ENCODE results near the gene MEF2D. TPM values are rescaled to one million over a fixed set of nuclear protein-coding genes. Genes with fewer than 3 reads are reported as not detected.
A peak's percentile ranks its signal among the peaks of the same experiment; 100 is the strongest.

MEF2D gene
- total RNA-seq, 1 experiment from 2014 or later: 21.9 TPM

DNA sequence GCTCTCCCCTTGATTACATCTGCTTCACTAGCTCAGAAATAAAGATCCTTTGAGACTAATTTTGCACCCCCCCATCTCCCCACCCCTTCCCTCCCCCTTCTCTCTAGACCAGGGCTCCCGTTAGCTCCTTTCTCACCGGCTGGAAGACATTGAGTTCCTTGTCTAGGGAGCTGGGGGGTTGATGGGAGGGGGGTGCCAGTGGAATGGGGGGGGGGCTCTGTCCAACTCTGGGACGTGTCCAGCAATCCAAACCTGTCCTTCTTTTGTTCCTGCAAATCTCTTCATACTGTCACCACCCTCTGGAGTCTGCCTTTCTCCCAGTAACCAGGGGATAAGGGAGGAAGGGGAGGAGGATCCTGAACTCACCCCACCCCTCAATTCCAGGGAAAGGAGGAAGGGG, 69.7 kb downstream of the MEF2D start:
- DNase-seq (ENCODE audit: low read depth): no peak

DNA sequence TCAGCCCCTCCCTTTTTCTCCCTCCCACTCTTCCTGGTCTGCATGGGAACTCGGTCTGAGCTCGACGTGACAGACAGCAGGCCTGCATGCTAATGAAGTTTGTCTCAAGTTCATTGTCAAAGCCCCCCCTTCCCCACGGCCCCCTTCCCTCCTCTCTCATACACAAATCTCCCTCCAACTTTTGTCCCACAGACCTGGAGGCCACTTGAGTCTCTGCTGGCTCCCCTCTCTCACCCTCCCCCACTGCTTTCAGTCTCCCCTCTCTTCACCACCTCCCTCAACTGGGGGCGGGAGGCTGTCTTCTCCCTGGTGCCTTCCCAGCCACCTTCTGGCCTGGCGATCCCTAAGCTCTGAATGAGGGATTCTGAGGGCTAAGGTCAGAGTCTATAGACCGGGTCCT, 70.3 kb downstream of the MEF2D start:
- no peak for DNase-seq (ENCODE audit: low read depth)

DNA sequence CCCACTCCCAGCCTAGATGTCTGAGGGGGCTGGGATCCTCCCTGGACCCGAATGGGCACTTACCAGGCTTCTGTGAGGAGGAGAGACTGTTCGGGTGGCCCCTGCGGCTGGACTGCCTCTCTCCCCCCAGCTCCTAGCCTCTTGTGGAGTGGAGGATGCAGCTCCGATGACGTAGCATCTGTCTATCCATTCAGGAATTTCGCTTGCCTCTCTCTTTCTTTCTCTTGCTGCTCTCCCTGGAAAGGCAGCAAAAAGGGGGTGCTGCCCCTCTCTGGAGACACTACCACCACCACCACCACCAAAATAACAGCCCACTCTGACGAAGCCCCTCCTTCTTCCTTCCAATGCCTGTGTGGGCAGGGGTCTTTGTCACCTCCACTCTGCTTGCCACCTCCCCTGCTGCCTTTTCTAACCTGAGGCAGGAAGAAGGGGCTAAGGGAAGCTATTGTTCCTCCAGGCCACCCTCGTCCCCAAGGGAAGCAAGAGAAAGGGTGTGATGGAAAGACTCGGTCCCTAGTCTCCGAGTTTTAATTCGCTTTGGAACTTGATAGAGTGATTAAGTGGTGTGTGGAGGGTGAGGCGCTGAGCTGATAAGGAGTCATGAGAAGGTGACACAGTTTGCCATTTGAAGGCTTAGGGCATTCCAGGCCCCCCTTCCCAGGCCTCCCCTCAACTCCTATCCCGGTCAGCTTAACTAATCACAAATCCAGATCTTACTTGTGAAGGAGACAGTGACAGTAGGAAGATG, 71.1 kb downstream of the MEF2D start:
- DNase-seq (ENCODE audit: low read depth): no peak

DNA sequence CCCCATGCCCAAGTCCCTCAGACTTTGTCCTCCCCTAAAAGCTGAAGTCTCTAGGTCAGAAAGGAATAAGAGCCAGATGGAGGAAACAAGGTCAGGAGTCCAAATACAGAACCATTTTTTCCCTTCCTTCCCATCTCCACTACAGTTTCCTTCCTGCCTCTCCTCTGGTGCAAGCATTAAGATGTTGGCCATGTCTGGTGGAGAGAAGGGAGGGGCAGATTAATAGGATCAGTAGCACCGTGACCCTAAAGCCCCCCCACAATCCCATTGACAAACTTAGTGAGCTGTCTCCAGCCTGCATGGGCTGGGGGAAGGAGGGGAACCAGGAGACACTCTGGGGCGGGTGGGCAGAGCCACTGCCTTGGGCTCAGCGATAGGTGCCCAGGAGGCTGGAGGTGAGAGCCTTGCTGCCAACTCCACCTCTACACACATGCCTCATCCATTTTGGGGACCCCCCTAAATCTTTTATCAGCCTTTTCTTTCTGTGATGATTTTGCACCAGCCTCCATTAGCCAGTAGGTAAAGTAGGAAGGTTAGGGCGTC, 71.8 kb downstream of the MEF2D start:
- DNase-seq (ENCODE audit: low read depth): no peak

DNA sequence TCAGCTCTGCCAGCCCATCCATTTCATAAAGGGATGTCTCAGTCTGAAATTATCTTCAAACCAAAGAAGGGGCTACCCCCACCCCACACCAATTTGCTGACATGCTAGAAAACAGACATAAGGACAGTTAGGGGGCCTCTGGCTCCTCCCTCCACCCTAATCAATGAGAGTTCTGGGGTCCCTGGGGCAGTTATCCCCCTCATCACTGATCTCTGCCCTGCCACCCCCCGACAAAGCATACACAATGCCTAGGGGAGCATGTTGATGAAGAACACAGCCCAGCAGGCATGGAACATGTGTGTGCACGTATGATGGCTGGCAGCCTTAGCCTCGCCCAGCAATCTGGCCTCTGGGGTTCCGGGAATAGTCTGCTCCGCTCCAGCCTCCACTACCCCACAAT, 72.6 kb downstream of the MEF2D start:
- no peak for DNase-seq (ENCODE audit: low read depth)

DNA sequence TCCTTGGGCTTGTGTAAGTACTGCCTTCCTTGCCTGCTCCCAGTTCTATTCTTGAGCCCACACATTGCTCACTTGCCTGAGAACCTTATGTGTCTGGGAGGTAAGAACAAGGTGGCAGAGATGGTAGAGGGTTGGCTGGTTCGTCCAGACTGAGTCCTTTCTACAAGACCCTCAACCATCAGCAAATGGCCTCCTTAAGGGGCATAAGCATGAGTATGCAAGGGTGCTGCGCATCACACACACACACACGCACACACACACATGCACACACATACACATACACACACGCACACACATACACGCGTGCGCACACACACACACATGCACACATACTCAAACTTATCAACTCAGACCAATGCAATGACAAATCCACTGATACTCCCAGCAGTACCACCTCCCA, 74.6 kb downstream of the MEF2D start:
- DNase-seq (ENCODE audit: low read depth): no peak

DNA sequence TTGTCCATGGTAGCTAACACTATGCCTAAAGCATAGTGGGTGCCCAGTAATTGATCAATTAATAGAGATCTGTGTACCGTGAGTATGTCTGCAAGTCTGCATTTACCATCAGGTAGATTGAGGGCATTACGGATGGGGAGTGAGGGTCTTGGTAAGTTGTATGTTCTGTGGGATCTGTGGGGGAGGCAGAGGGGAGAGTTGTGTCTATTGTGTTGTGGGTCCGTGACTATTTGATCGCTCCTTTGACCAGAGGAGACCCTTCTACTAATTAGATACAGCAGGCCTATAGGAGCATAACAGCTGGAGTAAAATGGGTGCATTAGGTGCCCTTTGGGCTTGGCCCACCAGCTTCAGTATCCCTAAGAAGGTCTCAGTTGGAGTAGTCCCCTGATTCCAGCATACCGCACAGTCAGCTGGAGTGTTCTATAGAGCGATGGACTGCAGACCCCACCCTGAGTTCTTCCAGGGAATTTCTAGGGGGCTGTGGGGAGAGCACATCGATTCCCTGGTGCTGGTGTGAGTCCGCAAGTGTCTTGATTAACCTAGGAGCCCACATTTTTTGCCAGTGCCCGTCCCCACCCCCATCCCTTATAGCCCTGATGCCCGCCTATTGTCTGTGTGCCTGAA, 75.7 kb downstream of the MEF2D start:
- DNase-seq (ENCODE audit: low read depth): no peak

DNA sequence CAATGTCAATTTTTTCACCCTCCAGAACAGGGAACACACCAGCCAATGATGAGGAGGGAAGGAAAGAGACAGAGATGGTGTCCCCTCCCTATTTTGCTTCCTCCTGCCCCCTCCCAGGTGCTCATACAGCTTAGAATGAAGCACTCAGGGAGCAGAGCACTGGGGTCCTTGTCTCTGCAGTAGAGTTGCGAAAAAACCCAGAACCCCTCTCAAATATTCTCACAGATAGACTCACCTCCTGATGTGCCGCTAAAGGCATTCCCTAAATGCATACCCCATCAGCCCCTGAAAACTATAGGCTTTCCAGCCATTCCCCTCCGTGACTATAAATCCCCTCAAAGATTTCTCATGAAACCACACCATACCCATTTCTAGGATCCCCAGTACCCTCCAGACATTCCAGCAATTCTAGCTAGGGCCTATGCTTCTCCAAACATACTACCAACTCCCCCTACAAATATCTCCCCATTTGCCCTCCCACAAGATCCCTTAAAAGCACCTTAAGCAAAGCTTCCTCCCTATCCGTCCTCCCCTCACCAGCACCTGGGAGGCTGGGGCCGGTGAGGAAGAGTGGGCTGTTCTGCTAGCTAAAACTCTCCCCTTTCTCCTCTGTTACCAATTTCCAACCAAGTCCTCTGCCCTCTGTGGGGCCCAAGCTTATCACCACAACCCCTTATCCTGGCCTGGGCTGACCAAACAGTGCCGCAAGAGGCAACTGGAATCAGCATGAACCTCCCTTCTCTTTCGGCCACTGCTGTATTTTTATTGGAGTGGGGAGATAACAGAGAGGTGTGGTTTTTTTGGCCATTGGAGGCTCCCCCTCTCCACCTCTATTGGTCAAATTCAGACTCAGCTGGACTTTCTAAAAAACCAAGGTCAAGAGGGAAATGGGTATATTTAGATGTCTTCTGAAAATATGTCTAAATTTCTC, 76.9 kb downstream of the MEF2D start:
- no peak for DNase-seq (ENCODE audit: low read depth)

DNA sequence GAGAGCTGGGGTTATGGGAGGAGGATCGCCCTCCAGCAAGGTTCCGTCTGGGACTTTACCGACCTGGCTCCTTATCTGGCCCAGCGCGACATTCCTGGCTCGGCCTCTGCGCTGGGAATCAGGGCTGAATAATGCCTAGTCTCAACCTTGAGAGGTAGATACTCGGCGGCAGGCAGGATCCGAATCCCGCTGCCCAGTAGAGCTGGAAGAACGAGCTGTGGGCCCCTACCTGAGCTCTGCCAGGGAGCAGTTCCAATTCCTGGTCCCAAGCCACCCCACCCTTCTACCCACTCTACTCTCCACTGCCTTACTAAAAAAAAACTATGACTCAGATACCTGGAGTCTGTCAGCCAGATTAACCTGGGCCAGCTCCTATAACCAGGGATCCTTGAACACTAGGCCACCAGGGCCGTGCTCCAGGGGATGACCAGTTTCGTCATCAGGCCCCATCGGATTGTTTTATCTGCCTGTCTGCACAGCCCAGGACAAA, 77.9 kb downstream of the MEF2D start:
- DNase-seq (ENCODE audit: low read depth): no peak

DNA sequence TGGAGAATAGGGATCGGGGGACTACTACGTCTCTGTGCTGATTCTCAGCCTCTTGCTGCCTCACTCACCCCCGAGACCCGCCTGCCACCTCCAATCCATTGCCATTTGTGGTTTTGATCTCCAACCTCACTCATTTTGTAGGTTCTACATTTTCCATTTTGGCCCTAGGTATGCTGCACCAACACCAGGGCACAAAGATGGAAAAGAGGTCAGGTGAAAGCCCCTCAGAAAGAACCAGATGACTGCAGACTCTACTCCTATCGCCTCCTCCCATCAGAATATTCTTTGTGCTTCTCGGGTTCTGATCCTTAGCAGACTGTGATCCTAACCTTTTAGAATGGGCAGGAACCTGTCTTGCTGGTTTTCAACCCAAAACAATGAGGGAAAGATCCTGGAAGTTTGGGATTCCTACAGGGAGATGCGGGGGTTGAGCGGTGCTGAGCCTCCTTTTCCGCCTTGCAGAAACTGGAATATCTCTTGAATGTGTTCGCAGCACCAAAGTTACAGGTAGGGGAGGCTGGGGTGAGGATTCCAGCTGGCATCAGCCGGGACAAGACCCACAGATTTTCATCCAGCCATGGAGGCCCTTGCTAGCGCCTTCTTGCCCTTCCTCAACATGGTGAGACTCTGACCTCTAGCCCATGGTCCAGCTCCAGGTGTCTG, 78.5 kb downstream of the MEF2D start:
- no peak for DNase-seq (ENCODE audit: low read depth)

DNA sequence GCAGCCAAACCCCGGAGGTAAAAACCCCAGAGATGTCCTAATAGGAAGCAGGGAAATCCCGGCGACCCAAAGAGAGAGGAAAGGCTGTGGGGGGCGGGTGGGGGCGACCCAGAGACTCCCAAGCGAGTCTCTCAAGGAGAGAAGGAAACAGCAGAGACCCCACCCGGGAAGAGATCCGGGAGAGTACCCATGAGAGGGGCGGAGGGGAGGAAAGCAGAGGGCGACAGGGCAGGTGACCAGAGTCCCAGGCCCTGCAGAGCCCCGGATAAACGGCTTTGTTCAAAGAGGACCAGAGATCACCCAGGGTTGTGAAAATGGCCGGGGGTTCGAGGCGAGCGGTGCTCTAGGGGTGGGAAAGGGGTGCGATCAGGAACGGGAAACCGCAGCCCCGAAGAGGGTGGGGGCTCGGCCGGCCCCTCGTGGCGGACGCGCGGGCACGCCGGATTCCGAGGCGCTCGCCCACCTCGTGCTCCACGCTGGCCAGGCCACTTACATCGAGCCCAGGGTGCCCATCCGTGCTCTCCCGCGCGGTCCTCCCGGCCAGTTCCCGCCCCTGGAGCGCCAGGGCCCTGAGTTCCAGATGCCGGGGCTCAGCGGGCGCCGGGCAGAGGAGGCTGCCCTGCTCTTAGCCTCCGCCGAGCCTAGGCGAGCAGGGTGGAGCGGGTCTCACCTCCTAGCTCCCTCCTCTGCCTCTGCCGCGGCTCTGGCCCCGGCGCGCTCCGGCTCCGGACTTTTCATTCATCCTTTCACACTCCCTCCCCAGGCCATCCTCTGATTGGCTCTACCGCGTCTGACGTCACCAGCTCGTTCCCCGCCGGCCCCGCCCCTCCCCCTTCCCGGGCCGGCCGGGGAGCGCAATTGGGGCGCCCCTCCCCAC, 79.3 kb downstream of the MEF2D start:
- peak; percentile 54 for DNase-seq (ENCODE audit: low read depth)

DNA sequence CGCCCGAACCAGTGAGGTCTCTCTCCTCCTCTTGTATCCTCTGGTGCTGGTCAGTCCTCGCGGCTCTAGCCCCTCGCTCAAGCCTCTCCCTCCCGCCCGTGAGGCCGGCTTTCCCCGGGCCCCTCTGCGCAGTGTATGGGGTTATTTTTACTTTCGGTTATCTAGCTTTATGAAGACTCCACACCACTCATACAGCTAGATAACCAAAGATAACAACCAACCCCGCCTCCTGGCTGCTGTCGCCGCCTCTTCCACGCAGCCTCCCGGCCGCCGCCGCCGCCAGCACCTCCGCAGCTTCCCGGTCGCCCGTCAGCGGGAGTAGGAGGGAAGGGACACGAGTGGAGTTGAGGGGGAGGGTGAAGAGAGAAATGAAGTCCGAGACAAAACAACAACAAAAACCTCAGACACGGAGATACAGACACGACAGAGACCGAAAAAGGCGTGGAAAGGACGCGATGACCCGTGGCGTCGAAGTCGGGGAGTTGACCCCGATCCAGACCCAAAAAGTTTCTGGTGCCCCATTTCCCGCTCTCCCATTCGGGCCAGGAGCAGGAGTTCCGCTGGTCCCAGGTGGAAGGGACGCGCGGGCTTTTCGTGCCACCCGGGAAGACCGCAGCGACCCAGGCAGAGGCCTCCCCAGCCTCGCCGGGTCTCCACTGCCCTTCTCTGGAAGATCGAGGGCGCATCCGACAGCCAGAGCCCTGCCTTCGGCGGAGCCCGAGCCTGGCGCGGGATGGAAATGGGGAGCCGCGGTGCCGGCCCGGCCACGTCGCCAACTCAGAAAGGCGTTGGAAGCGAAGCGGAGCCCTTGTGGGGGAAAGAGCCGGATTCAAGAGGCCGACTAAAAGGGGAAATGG, 80.1 kb downstream of the MEF2D start:
- no peak for DNase-seq (ENCODE audit: low read depth)

DNA sequence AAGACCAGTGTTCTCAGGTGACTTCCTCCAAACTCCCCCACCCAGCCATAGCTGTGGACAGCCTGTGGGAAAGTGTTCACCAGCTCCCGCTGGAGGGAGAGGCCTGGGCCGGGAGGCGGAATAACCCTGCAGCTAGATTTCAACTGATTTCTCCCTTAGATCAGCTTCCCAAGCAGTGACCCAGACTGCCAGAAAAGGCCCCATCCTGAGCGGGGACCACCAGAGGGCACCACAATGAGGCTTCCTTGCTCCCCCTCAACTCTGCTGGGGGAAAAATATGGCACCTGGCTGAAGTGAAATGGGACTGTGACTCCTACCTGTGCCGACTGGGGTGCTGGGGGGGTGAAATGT, 80.7 kb downstream of the MEF2D start:
- no peak for DNase-seq (ENCODE audit: low read depth)

DNA sequence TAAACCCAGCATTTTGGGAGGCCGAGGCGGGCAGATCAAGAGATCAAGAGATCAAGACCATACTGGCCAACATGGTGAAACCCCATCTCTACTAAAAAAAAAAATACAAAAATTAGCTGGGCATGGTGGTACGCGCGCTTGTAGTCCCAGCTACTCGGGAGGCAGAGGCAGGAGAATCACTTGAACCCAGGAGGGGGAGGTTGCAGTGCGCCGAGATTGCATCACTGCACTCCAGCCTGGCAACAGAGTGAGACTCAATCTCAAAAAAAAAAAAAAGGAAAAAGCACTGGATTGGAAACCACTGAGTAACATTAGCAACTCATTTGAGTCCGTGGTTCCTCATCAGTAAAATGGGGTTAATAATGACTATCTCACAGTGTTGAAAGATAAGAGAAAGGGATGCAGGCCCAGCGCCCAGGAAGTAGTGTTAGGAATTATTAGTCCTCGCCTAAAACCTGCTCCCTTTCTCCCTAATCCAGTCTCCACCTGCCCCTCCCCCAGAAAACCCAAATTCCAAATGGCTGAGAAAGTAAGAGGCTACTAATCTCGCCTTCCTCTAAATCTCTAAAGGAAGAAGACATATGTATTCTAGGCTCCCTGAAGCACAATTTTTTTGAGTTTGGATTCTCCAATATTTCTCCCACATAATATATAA, 82.0 kb downstream of the MEF2D start:
- no peak for DNase-seq (ENCODE audit: low read depth)

DNA sequence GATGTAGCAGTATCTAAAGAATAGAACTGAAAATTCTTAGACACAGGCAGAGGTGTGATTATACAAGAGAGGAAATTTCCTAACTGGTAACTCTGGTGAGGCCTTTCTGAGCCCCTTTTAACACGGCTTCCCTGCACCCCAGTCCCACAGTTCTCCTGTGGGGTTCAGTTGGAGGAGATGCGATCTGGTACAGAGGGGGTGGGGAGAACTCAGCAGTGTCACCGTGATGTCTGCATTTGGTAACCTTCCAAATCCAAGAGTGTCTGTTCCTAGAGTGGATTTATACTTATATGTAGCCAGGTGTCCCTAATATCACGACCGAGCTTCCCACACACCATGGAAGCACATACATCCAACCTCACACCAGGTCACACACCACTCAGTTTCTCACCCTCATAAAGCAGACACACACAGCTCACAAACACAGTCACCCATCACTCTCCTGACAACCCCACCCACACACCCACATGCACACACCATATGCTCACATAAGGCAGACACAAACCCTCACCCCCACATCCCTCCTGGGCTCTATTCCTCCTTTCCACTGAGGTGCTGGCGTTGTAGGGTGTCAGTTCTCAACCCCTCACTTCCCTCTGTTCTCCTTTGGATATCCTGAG, 83.1 kb downstream of the MEF2D start:
- DNase-seq (ENCODE audit: low read depth): no peak

DNA sequence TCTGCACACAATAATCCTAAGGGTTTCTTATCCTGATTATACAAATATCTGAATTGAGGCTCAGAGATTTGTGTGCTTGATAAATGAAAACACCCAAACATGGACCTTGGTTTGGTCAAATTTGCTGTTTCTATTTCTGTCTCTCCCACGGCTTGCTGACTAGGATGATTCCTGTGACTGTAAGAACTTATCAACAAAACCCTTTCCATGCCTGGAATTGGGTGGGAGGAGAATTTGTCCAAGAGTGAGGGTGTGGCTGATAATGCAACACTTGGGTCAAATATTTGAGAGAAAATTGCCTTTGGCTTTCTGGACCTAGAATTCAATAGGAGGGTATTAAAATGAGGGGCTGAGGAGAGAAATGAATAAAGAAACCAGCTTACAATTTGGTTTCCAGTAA, 83.6 kb downstream of the MEF2D start:
- no peak for DNase-seq (ENCODE audit: low read depth)

DNA sequence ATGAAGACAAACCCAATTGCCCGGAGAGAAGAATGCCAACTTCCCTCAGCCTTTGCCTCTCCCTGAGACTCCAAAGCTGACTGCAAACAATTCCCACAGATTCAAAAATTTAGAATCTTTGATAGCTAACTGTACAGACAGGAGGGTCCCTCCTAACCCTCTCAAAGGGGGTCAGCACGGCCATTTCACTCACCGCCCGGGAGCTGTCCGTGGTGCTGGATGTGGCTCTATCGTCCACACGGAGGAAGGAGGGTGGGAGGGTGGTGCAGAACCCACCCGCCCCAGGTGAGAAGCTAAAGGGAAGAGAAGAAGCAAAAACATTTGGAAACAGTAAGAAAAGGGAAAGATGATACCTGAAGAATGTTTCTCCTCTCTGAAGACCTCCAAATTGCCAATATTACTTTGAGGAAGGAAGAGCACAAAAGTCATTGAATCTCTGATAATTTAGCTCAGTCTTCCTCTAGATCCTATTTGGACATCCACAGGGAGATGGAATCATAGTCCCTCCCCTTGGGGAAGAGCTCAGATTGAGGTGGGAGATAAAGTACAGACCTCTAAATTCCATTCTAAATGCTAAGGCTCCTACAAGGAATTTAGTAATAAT, 86.0 kb downstream of the MEF2D start:
- no peak for DNase-seq (ENCODE audit: low read depth)

Measured in LHCN-M2 (cell line).